ENCODE data around the gene CAMTA1.

Gene CAMTA1

GRCh38 chr1:7642418-7642704, 857.1 kb downstream of the CAMTA1 start:
- no peak overlapping the region for H3K4me3 ChIP-seq (ENCODE audit: low read length)
- no peak for DNase-seq (ENCODE audit: low read depth)
- no peak for TF ChIP-seq CTCF (IDR thresholded peaks at IDR 0.05; ENCODE audit: insufficient read depth, low read depth, low read length, missing control alignments)

DNA sequence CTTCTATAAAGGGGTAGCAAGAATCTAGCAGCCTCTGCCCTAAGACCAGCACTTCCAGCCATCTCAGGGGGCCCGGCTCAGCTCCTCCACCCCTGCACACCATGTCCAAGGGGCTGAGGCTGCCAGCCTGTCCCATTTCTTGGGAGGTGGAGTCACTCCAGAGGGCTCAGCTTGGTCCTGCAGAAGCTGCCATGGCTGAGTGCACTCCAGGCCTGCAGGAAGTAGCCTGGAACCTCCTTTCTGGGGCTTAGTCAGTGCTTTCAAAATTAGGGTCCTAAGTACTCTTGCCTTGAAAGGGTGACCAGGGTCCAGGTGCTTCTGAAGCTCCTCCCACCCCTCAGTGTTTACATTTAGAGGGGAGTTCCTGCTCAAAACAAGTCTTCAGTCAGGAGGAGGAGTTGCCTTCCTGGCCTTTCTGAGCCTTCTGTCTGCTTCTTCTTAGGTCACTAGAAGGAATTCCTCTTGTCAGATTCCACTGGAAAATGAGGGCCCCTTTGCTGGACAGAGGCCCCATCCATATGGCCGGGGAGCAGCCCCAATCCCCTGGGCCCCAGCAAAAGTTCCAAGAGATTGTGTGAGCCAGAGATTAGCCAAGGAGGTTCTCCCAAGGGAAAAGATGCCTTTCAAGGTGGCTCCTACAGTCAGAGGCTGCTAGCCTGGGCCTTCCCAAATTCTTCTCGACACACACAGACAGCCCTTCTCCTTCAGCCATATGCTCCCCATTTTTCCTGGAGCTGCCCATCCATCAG, 857.7 kb downstream of the CAMTA1 start:
- H3K4me3 ChIP-seq (ENCODE audit: low read length): no peak overlapping the region
- no peak for TF ChIP-seq CTCF (IDR thresholded peaks at IDR 0.05; ENCODE audit: insufficient read depth, low read depth, low read length, missing control alignments)
- no peak for DNase-seq (ENCODE audit: low read depth)

- no peak overlapping the region for H3K4me3 ChIP-seq (ENCODE audit: low read length)
- no peak for TF ChIP-seq CTCF (IDR thresholded peaks at IDR 0.05; ENCODE audit: insufficient read depth, low read depth, low read length, missing control alignments)
- DNase-seq (ENCODE audit: low read depth): no peak
Measured at GRCh38 chr1:7643530-7643929, 858.3 kb downstream of the CAMTA1 start.

DNA sequence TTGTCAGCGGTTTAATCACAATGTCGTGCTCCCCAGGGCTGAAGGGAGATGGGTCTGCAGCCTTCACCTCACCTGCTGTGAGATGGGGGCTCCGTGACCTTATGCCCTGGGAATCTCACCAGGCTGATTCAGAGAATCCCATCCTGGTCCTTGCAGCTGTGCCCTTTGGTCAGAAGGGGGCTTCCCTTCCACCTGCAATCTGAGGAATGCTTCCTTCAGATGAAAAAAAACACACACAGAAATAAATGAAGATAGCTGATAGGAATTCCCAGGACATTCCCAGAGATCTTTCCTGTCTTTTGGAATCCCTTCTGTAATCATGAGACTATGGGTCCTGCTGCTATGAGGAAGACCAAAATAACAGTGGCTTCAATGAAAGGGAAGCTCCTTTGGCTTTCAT, 858.8 kb downstream of the CAMTA1 start:
- TF ChIP-seq CTCF (IDR thresholded peaks at IDR 0.05; ENCODE audit: insufficient read depth, low read depth, low read length, missing control alignments): no peak
- H3K4me3 ChIP-seq (ENCODE audit: low read length): no peak overlapping the region
- DNase-seq (ENCODE audit: low read depth): no peak

GRCh38 chr1:7644961-7645750, 859.9 kb downstream of the CAMTA1 start:
- no peak for DNase-seq (ENCODE audit: low read depth)
- no peak for TF ChIP-seq CTCF (IDR thresholded peaks at IDR 0.05; ENCODE audit: insufficient read depth, low read depth, low read length, missing control alignments)
- no peak overlapping the region for H3K4me3 ChIP-seq (ENCODE audit: low read length)

DNA sequence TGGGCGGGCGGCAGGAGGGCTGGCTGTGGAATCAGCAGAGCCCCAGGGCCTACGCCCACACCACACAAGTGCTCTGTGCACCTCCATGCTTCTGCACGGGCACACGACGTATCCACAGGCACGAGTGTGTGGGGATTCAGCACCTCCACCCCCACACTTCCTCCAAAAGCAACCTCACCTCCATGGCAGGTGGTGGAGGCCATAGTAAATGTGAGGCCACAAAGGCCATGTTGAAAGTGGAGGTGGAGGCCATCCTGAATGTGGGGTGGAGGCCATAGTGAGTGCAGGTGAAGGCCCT, 860.4 kb downstream of the CAMTA1 start:
- no peak for TF ChIP-seq CTCF (IDR thresholded peaks at IDR 0.05; ENCODE audit: insufficient read depth, low read depth, low read length, missing control alignments)
- no peak overlapping the region for H3K4me3 ChIP-seq (ENCODE audit: low read length)

GRCh38 chr1:7646164-7646563, 860.9 kb downstream of the CAMTA1 start:
- DNase-seq (ENCODE audit: low read depth): no peak
- no peak overlapping the region for H3K4me3 ChIP-seq (ENCODE audit: low read length)
- no peak for TF ChIP-seq CTCF (IDR thresholded peaks at IDR 0.05; ENCODE audit: insufficient read depth, low read depth, low read length, missing control alignments)

More for the DNA sequence above, 860.4 kb downstream of the CAMTA1 start:
- no peak for DNase-seq (ENCODE audit: low read depth)

Data from epithelial cell of esophagus (primary cell).